ENCODE data around the gene KRT24. TPM values are rescaled to one million over a fixed set of nuclear protein-coding genes. Genes with fewer than 3 reads are reported as not detected.
A peak's percentile ranks its signal among the peaks of the same experiment; 100 is the strongest.

Gene KRT24
- total RNA-seq, 1 experiment from 2014 or later, result not detected

GRCh38 chr17:40663252-40663651 lies 40.3 kb downstream of the KRT24 start:
- Histone ChIP-seq H3K36me3 (no peaks in the 10 kb centered on the region), H3K4me3 (no peak overlapping the region), H3K27me3 (no peaks in the 10 kb centered on the region), H3K9me3 (no peaks in the 10 kb centered on the region)
- no peak for DNase-seq

- peaks cover 12% of the 10 kb centered on the region; the same call in 1 of the 2 replicates for H3K27me3 ChIP-seq
- no peak for DNase-seq
- no peaks in the 10 kb centered on the region for H3K9me3 ChIP-seq
- H3K36me3 ChIP-seq, result no peaks in the 10 kb centered on the region
- H3K4me3 ChIP-seq, result no peak overlapping the region
Measured at GRCh38 chr17:40659911-40660310, 43.6 kb downstream of the KRT24 start.

- no peak for DNase-seq
- H3K27me3 ChIP-seq, result peaks cover 12% of the 10 kb centered on the region; the same call in 1 of the 2 replicates
- H3K9me3 ChIP-seq, result no peaks in the 10 kb centered on the region
- no peaks in the 10 kb centered on the region for H3K36me3 ChIP-seq
- H3K4me3 ChIP-seq, result no peak overlapping the region
Measured at GRCh38 chr17:40658396-40658795, 45.2 kb downstream of the KRT24 start.

- H3K9me3 ChIP-seq, result no peaks in the 10 kb centered on the region
- H3K36me3 ChIP-seq, result no peaks in the 10 kb centered on the region
- peaks cover 8% of the 10 kb centered on the region; the same call in 1 of the 2 replicates for H3K27me3 ChIP-seq
- no peak overlapping the region for H3K4me3 ChIP-seq
- DNase-seq, result no peak
Measured at GRCh38 chr17:40651939-40652338, 51.6 kb downstream of the KRT24 start.

- peak; percentile 9 for DNase-seq
- Histone ChIP-seq H3K9me3 (no peaks in the 10 kb centered on the region), H3K27me3 (no peaks in the 10 kb centered on the region), H3K36me3 (peaks cover 24% of the 10 kb centered on the region), H3K4me3 (peak overlapping the region; percentile 94)
Measured at GRCh38 chr17:40648384-40648968, 55.1 kb downstream of the KRT24 start.

Other genes with a start within 250 kb of the KRT24 start
- not detected in 2 replicates for gene TNS4, start 202.1 kb downstream of the KRT24 start, total RNA-seq (2014; rRNA removed; shearing (Covaris generic); ENCODE audit: low replicate concordance)
- gene CCR7, start 138.3 kb downstream of the KRT24 start, total RNA-seq (2014; rRNA removed; shearing (Covaris generic); ENCODE audit: low replicate concordance), result not detected in 2 replicates
- 57.9 and 83.9 TPM in 2 replicates for gene SMARCE1, start 55.9 kb downstream of the KRT24 start, total RNA-seq (2014; rRNA removed; shearing (Covaris generic); ENCODE audit: low replicate concordance)
- 0.53 TPM in 1 of 2 replicates, not detected in the other for gene KRT222, start 38.6 kb downstream of the KRT24 start, total RNA-seq (2014; rRNA removed; shearing (Covaris generic); ENCODE audit: low replicate concordance)
- gene KRT25, start 51.6 kb upstream of the KRT24 start, total RNA-seq (2014; rRNA removed; shearing (Covaris generic); ENCODE audit: low replicate concordance), result not detected in 2 replicates
- gene KRT26, start 68.4 kb upstream of the KRT24 start, total RNA-seq (2014; rRNA removed; shearing (Covaris generic); ENCODE audit: low replicate concordance), result not detected in 2 replicates
- gene KRT27, start 78.8 kb upstream of the KRT24 start, total RNA-seq (2014; rRNA removed; shearing (Covaris generic); ENCODE audit: low replicate concordance), result not detected in 2 replicates
- gene KRT28, start 96.2 kb upstream of the KRT24 start, total RNA-seq (2014; rRNA removed; shearing (Covaris generic); ENCODE audit: low replicate concordance), result not detected in 2 replicates
- 48.4 and 70.6 TPM in 2 replicates for gene KRT10, start 118.9 kb upstream of the KRT24 start, total RNA-seq (2014; rRNA removed; shearing (Covaris generic); ENCODE audit: low replicate concordance)
- not detected in 2 replicates for gene KRT12, start 163.5 kb upstream of the KRT24 start, total RNA-seq (2014; rRNA removed; shearing (Covaris generic); ENCODE audit: low replicate concordance)
- not detected in 2 replicates for gene KRT20, start 181.5 kb upstream of the KRT24 start, total RNA-seq (2014; rRNA removed; shearing (Covaris generic); ENCODE audit: low replicate concordance)
- gene KRT23, start 233.9 kb upstream of the KRT24 start, total RNA-seq (2014; rRNA removed; shearing (Covaris generic); ENCODE audit: low replicate concordance), result 0.07 TPM in 1 of 2 replicates, not detected in the other

Data from MG63 (cell line).